IPS-18a (cell line): Measurements from ENCODE around the gene TARS1.
"Not testable (repeated sequence)": the region's sequence is repeated elsewhere in the genome, so short reads cannot be mapped to it uniquely, and the experiment has no call there.

Experiments
- H3K27ac ChIP-seq: one replicate; pipeline ENCODE4 v1.5.1; 2013; ENCODE audit warnings: low read length
- H3K27me3 ChIP-seq: one replicate; pipeline ENCODE4 v1.6.1; 2013; ENCODE audit warnings: mild to moderate bottlenecking, low read length; ENCODE audit not compliant: control insufficient read depth, insufficient read depth
- H3K36me3 ChIP-seq: one replicate; pipeline ENCODE4 v1.6.1; 2013; ENCODE audit warnings: low read depth, low read length; ENCODE audit not compliant: control insufficient read depth
- H3K4me1 ChIP-seq: one replicate; pipeline ENCODE4 v1.6.1; 2013; ENCODE audit warnings: low read depth, low read length; ENCODE audit not compliant: control insufficient read depth
- H3K4me3 ChIP-seq: one replicate; pipeline ENCODE4 v1.5.1; 2013; ENCODE audit warnings: low read length
- H3K9ac ChIP-seq: one replicate; pipeline ENCODE4 v1.6.1; 2013; ENCODE audit warnings: mild to moderate bottlenecking, low read length, moderate library complexity
- H3K9me3 ChIP-seq: one replicate; pipeline ENCODE4 v1.6.1; 2013; ENCODE audit warnings: low read depth, low read length; ENCODE audit not compliant: control insufficient read depth

The TARS1 gene

DNA sequence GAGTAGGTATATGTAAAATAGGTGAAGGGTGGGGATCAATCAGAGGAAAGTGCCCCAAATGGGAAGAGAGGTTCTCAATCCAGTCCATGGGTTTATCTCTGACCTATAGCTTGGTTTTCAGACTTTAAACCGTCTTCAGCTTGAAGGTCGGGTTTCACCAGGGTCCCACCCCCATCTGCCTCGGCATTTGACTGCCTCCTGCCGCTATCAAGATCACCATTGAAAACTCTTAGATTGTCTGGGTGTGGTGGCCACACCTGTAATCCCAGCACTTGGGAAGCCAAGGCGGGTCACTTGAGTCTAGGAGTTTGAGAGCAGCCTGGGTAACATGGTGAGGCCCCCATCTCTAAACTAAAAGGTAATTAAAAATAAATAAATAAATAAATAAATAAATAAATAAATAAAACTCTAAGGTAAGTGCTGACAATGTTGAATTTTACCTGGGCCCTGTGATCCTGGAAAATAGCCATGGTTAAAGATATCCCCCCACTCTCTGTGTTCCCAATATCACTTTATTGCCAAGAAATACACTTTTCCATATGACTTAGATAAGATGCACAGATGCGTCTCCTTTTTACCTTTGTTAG lies 48.8 kb downstream of the TARS1 start:
- no peak overlapping the region for H3K4me3 ChIP-seq
- H3K9me3 ChIP-seq: no peaks in the 10 kb centered on the region
- H3K27ac ChIP-seq: no peak overlapping the region
- H3K4me1 ChIP-seq: no peaks in the 10 kb centered on the region
- no peaks in the 10 kb centered on the region for H3K27me3 ChIP-seq
- no peak overlapping the region for H3K9ac ChIP-seq
- no peaks in the 10 kb centered on the region for H3K36me3 ChIP-seq

DNA sequence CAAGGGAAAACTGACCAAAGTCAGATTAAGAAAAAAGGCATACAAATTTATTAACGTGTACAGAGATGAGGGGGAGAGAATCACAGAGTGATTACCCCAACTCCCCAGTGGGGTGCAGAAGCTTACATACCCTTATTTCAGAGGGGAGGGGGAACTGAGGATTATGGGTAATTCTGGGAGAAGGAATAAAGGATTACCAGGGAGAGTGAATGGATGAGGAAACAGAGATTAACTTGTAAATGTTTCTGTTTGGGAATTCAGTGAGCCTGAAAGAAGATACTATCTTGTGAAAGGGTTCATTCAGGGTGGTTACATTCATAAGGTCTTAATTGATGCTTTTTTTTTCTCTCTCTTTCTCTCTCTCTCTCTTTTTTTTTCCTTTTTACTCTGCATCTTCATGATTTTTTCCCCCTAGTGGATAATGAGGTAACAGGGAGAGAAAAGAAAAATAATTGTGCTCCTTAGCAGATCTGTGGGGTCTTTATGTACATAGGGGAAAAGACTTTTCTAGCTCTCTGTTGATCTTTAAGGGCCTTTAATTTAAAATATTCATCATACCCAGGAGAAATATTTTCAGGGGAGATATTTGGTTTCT lies 49.4 kb downstream of the TARS1 start:
- H3K9ac ChIP-seq: no peak overlapping the region
- H3K27ac ChIP-seq: no peak overlapping the region
- no peaks in the 10 kb centered on the region for H3K27me3 ChIP-seq
- H3K9me3 ChIP-seq: no peaks in the 10 kb centered on the region
- no peaks in the 10 kb centered on the region for H3K4me1 ChIP-seq
- no peaks in the 10 kb centered on the region for H3K36me3 ChIP-seq
- H3K4me3 ChIP-seq: no peak overlapping the region

DNA sequence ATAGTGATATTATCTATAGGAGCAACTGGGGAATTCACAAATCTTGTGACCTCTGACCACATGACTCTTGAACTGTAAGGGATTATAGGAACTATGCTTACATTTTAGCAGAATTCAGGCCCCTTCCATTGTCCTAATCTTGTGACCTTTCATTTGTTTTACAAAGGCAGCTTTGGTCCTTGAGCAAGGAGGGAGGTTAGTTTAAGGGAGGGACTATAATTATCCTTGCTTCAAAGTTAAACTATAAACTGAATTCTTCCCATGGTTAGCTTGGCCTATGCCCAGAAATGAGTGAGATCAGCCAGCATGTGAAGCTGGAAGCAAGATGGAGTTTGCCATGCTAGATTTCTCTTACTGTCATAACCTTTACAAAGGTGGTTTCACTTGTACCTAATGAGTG lies 51.2 kb downstream of the TARS1 start:
- Histone ChIP-seq H3K9ac (no peak overlapping the region), H3K36me3 (no peaks in the 10 kb centered on the region), H3K4me1 (no peaks in the 10 kb centered on the region), H3K9me3 (no peaks in the 10 kb centered on the region), H3K27ac (no peak overlapping the region), H3K4me3 (no peak overlapping the region), H3K27me3 (no peaks in the 10 kb centered on the region)

DNA sequence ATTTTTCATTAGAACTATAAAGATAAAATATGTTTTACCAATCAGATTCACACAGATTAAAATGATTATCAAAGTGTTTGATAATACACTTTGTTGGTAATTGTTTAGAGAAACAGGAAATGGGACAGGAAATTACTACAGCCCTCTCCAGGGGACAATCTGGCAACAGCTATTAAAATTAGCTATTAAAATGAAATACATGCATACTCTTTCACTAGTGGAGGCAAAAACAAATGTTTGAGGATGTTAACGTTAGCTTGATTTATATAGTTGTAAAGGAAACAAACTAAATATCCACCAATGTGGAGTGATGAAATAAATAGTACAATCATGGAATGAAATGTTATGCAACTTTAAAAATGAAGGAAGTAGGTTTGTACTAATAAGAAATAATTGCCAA lies 53.7 kb downstream of the TARS1 start:
- Histone ChIP-seq H3K4me3 (no peak overlapping the region), H3K4me1 (no peaks in the 10 kb centered on the region), H3K27ac (no peak overlapping the region), H3K27me3 (no peaks in the 10 kb centered on the region), H3K36me3 (no peaks in the 10 kb centered on the region), H3K9ac (no peak overlapping the region), H3K9me3 (no peaks in the 10 kb centered on the region)

DNA sequence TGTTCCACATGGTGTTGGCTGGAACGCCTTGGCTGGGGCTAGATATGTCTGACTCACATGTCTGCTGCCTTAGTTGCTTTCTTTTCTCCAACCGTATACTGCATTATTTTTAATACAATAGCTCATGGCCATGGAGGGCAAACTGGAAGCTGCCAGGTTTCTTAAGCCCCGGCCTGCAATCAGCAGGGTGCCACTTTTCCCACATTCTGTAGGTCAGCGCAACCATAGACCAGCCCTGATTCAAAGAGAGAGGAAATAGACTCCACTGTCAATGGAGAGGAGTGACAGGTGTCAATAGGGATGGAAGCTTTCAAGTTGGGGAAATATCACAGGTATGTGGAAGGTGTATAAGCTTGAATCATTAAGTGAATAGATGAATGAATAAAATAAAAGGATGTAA lies 60.5 kb downstream of the TARS1 start:
- Histone ChIP-seq H3K4me1 (no peaks in the 10 kb centered on the region), H3K4me3 (no peak overlapping the region), H3K9ac (no peak overlapping the region), H3K36me3 (no peaks in the 10 kb centered on the region), H3K27me3 (no peaks in the 10 kb centered on the region), H3K9me3 (no peaks in the 10 kb centered on the region), H3K27ac (no peak overlapping the region)

DNA sequence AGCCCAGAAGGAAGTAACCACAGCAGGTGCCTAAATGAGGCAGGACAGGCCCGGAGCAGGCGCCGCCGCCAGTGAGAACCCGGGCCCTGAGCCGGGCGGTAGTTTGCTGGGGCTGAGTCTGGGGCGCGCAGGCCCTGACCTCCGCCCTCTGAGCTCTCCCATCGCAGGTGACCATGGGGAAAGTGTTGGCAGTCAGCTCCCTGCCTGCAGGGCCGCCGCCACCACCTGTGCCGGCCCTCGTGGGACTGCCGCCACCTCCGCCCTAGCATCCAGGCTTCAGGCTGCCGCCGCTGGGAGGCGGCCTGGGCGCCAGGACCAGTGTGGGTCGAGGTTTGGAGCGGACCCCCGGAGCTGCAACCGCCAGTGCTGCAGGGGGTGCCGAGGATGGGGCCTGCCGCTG lies 61.1 kb downstream of the TARS1 start:
- Histone ChIP-seq H3K4me1 (no peaks in the 10 kb centered on the region), H3K4me3 (no peak overlapping the region), H3K9ac (no peak overlapping the region), H3K27ac (no peak overlapping the region), H3K36me3 (no peaks in the 10 kb centered on the region), H3K27me3 (no peaks in the 10 kb centered on the region), H3K9me3 (no peaks in the 10 kb centered on the region)

DNA sequence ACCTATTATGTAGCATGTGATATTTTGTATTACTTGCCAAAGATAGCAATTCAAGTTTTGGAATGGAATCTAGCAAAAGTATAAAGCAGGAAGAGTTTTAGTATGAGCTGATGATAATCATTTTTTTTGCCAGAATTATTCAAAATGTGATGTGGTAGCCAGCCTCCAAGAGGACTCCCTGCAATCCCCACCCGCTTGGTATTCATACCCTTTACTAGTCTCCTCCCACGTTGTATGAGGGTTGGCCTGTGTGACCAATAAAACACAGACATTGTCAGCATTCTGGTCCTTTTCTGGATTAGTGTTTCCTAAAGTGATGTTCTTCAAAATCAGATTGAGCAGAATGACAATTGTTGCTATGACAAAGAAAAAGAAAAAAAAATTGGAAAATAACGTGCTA lies 63.8 kb downstream of the TARS1 start:
- Histone ChIP-seq H3K4me3 (no peak overlapping the region), H3K27me3 (no peaks in the 10 kb centered on the region), H3K9me3 (no peaks in the 10 kb centered on the region)

DNA sequence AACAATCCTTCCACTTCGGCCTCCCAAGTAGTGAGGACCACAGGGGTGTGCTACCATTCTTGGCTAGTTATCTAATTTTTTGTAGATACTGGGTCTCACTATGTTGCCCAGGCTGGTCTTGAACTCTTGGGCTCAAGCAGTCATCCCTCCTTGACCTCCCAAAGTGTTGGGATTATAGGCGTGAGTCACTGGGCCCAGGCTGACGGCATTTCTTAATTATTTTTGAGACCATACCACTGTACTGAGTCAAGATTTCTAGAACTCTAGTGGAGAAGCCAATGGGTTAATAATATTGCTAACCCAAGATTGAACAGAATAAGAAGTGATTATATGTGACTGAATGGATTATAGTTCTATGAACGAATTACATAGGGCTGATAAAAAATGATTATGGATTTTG lies 66.7 kb downstream of the TARS1 start:
- Histone ChIP-seq H3K27ac (no peak overlapping the region), H3K4me1 (no peaks in the 10 kb centered on the region), H3K4me3 (no peak overlapping the region), H3K9me3 (no peaks in the 10 kb centered on the region), H3K9ac (no peak overlapping the region), H3K27me3 (no peaks in the 10 kb centered on the region), H3K36me3 (no peaks in the 10 kb centered on the region)

More for the DNA sequence above, 63.8 kb downstream of the TARS1 start:
- H3K36me3 ChIP-seq: no peaks in the 10 kb centered on the region
- H3K27ac ChIP-seq: no peak overlapping the region
- H3K9ac ChIP-seq: no peak overlapping the region
- no peaks in the 10 kb centered on the region for H3K4me1 ChIP-seq

DNA sequence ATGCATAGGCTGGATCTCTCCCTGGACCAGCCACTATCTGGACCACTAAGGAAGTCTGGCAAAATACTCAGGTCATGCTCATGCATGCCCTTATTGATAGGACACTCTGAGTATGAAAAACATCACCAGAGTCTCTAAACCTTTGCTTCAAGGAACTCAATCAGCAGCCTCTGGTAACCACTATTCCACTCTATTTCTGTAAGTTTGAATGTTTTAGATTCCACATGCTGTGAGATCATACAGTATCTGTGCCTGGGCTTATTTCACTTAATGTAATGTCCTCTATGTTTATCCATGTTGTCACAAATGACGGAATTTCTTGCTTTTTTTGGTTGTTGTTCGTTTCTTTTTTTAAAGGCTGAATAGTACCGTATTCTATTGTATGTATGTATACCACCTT lies 68.3 kb downstream of the TARS1 start:
- no peaks in the 10 kb centered on the region for H3K9me3 ChIP-seq
- H3K9ac ChIP-seq: no peak overlapping the region
- H3K4me3 ChIP-seq: no peak overlapping the region
- no peaks in the 10 kb centered on the region for H3K4me1 ChIP-seq
- H3K27ac ChIP-seq: no peak overlapping the region
- no peaks in the 10 kb centered on the region for H3K27me3 ChIP-seq
- H3K36me3 ChIP-seq: no peaks in the 10 kb centered on the region

DNA sequence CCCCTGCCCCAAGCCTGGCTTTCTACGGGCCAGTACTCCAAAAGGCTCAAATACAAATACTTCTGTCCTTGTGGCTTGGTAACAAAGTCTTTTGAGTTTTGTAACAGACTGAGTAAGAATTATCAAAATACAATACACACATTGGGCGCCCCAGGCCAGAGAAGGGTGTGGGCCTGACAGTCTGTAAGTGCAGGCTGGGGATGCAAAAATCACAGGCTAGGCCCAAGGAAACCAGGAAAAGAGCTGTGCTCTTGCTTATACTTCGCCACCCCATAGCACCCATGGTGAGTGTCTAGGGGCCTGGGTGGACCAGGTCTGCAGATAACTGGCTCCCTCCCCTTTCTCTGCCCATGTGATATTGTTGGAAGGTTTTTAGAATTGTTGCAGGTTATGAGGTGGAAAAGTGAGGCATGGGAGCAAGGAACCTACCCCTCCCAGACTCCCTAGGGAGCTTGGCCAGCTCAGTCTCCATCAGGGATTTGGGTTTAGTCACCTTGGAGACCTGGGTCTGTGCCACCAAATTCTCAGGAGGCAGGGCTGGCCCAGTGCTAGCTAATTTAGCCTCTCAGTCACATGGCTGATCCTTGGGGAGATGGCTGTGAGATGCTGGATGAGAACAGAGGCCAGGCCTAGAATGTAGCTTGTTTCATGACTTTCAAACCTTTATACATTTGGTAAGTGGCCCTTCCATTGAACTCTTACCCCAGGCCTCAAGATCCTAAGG lies 72.9 kb downstream of the TARS1 start:
- Histone ChIP-seq H3K4me3 (no peak overlapping the region), H3K9ac (no peak overlapping the region), H3K36me3 (no peaks in the 10 kb centered on the region), H3K27ac (no peak overlapping the region), H3K27me3 (no peaks in the 10 kb centered on the region), H3K9me3 (no peaks in the 10 kb centered on the region), H3K4me1 (no peaks in the 10 kb centered on the region)

DNA sequence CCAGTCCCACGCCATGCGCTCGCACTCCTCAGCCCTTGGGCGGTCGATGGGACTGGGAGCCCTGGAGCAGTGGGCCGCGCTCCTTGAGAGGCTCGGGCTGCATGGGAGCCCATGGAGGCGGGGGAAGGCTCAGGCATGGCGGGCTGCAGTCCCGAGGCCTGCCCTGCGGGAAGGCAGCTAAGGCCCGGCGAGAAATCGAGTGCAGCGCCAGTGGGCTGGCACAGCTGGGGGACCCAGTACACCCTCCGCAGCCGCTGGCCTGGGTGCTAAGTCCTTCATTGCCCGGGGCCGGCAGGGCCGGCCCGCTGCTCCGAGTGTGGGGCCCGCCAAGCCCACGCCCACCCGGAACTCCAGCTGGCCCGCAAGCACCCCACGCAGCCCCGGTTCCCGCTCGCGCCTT lies 74.6 kb downstream of the TARS1 start:
- H3K36me3 ChIP-seq, H3K27ac ChIP-seq, H3K9ac ChIP-seq, H3K9me3 ChIP-seq, H3K4me3 ChIP-seq, H3K27me3 ChIP-seq, H3K4me1 ChIP-seq: not testable (repeated sequence)

DNA sequence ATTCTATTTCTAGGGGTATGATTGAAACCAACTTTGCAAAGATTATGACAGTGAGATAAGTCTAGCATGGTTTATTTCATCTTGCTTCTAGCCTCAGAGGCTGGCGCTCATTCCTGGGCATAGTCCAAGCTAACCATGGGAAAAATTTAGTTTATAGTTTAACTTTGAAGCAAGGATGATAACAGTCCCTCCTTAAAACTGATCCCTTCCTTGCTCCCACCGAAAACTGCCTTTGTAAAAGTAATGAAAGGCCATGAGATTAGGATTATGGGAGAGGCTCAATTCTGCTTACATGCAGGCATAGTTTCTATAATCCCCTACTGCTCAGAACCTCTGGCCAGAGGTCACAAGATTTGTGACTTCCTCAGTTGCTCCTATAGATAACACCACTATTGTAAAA lies 75.7 kb downstream of the TARS1 start:
- Histone ChIP-seq H3K27ac (no peak overlapping the region), H3K36me3 (no peaks in the 10 kb centered on the region), H3K27me3 (no peaks in the 10 kb centered on the region), H3K4me3 (no peak overlapping the region), H3K9ac (no peak overlapping the region), H3K4me1 (no peaks in the 10 kb centered on the region), H3K9me3 (no peaks in the 10 kb centered on the region)
